ENCODE data around the gene RRP8.

- TF ChIP-seq CTCF (IDR thresholded peaks at IDR 0.05) (no peak), POLR2A (IDR thresholded peaks at IDR 0.05) (no peak)
Measured at GRCh38 chr11:6620636-6621035, 17.2 kb upstream of the RRP8 start.
